GM23338 (cell line): ENCODE measurements around the gene GOLGA1.

Experiments
- CREB1 ChIP-seq: fragments of 250-450 bp; sonication (Bioruptor Pico); IDR thresholded peaks from 2 replicates; pipeline ENCODE4 v1.5.0; 2020; ENCODE audit warnings: low read depth, mild to moderate bottlenecking, moderate library complexity
- EZH2 ChIP-seq: fragments of 200-600 bp; sonication (generic); IDR thresholded peaks from one replicate; pipeline ENCODE4 v1.8.0; 2017; ENCODE audit warnings: antibody characterized with exemption, mild to moderate bottlenecking, low read depth; ENCODE audit not compliant: unreplicated experiment
- EZH2phosphoT487 ChIP-seq: fragments of 200-600 bp; sonication (generic); IDR thresholded peaks from one replicate; pipeline ENCODE4 v1.8.1; 2018; ENCODE audit warnings: antibody characterized with exemption; ENCODE audit not compliant: unreplicated experiment
- JUNB ChIP-seq: IDR thresholded peaks from one replicate; pipeline ENCODE4 v1.6.1; 2016; ENCODE audit warnings: antibody characterized with exemption; ENCODE audit not compliant: unreplicated experiment
- NANOG ChIP-seq: IDR thresholded peaks from 2 replicates; pipeline ENCODE4 v1.6.1; 2016; ENCODE audit warnings: antibody characterized with exemption, borderline replicate concordance
- POLR2AphosphoS5 ChIP-seq: IDR thresholded peaks from 2 replicates; pipeline ENCODE4 v1.6.1; 2016; ENCODE audit warnings: antibody characterized with exemption, low read depth
- ZNF331 ChIP-seq: fragments of 250-450 bp; sonication (Bioruptor Pico); IDR thresholded peaks from 2 replicates; pipeline ENCODE4 v1.5.0; 2020; ENCODE audit warnings: low read depth, mild to moderate bottlenecking, moderate library complexity
- TF ChIP-seq, protein P1 (sequence below), 2 experiments: fragments of 200-600 bp in 1 of 2; sonication (generic) in 1 of 2; conservative IDR thresholded peaks; 2 replicates each; pipeline versions ENCODE4 v1.5.1 to v1.6.1; 2016 to 2017; ENCODE audit warnings: antibody characterized with exemption in 2 of 2, low read depth in 2 of 2, mild to moderate bottlenecking in 2 of 2, moderate library complexity in 1 of 2
- TF ChIP-seq, protein P2 (sequence below): IDR thresholded peaks from 2 replicates; pipeline ENCODE4 v1.6.1; 2016; ENCODE audit warnings: antibody characterized with exemption
- TF ChIP-seq, protein P3 (sequence below): IDR thresholded peaks from one replicate; pipeline ENCODE4 v1.6.1; 2018; ENCODE audit warnings: antibody characterized with exemption; ENCODE audit not compliant: unreplicated experiment

DNA sequence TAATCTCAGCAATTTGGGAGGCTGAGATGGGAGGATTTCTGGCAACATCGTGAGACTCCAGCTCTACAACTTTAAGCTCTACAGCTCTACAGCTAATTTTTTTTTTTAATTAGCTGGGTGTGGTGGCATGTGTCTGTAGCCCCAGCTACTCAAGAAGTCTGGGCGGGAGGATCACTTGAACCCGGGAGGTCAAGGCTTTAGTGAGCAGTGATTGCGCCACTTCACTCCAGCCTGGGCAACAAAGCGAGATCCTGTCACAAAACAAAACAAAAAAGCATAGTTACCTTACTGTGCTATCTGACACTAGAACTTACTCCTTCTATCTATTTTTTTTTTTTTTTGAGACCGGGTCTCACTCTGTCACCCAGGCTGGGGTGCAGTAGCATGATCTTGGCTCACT lies 93.9 kb downstream of the GOLGA1 start:
- TF ChIP-seq, protein P1, sequence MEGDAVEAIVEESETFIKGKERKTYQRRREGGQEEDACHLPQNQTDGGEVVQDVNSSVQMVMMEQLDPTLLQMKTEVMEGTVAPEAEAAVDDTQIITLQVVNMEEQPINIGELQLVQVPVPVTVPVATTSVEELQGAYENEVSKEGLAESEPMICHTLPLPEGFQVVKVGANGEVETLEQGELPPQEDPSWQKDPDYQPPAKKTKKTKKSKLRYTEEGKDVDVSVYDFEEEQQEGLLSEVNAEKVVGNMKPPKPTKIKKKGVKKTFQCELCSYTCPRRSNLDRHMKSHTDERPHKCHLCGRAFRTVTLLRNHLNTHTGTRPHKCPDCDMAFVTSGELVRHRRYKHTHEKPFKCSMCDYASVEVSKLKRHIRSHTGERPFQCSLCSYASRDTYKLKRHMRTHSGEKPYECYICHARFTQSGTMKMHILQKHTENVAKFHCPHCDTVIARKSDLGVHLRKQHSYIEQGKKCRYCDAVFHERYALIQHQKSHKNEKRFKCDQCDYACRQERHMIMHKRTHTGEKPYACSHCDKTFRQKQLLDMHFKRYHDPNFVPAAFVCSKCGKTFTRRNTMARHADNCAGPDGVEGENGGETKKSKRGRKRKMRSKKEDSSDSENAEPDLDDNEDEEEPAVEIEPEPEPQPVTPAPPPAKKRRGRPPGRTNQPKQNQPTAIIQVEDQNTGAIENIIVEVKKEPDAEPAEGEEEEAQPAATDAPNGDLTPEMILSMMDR (conservative IDR thresholded peaks at IDR 0.05; ENCODE audit: low read depth in 2 of 2) = no peak
- TF ChIP-seq, protein P2, sequence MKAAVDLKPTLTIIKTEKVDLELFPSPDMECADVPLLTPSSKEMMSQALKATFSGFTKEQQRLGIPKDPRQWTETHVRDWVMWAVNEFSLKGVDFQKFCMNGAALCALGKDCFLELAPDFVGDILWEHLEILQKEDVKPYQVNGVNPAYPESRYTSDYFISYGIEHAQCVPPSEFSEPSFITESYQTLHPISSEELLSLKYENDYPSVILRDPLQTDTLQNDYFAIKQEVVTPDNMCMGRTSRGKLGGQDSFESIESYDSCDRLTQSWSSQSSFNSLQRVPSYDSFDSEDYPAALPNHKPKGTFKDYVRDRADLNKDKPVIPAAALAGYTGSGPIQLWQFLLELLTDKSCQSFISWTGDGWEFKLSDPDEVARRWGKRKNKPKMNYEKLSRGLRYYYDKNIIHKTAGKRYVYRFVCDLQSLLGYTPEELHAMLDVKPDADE = no peak
- TF ChIP-seq, protein P3, sequence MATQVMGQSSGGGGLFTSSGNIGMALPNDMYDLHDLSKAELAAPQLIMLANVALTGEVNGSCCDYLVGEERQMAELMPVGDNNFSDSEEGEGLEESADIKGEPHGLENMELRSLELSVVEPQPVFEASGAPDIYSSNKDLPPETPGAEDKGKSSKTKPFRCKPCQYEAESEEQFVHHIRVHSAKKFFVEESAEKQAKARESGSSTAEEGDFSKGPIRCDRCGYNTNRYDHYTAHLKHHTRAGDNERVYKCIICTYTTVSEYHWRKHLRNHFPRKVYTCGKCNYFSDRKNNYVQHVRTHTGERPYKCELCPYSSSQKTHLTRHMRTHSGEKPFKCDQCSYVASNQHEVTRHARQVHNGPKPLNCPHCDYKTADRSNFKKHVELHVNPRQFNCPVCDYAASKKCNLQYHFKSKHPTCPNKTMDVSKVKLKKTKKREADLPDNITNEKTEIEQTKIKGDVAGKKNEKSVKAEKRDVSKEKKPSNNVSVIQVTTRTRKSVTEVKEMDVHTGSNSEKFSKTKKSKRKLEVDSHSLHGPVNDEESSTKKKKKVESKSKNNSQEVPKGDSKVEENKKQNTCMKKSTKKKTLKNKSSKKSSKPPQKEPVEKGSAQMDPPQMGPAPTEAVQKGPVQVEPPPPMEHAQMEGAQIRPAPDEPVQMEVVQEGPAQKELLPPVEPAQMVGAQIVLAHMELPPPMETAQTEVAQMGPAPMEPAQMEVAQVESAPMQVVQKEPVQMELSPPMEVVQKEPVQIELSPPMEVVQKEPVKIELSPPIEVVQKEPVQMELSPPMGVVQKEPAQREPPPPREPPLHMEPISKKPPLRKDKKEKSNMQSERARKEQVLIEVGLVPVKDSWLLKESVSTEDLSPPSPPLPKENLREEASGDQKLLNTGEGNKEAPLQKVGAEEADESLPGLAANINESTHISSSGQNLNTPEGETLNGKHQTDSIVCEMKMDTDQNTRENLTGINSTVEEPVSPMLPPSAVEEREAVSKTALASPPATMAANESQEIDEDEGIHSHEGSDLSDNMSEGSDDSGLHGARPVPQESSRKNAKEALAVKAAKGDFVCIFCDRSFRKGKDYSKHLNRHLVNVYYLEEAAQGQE = no peak
- no peak for TF ChIP-seq CREB1
- no peak for TF ChIP-seq EZH2
- no peak for TF ChIP-seq POLR2AphosphoS5
- TF ChIP-seq NANOG = no peak
- no peak for TF ChIP-seq JUNB
- TF ChIP-seq EZH2phosphoT487 = no peak
- no peak for TF ChIP-seq ZNF331 (CRISPR knock-in tag)
